Jurkat, Clone E6-1 (cell line): Measurements from ENCODE around the gene ZNF771.

ENCODE experiments used
- DNase-seq: peaks from one replicate; pipeline ENCODE4 v3.0.0-alpha.2; 2011; ENCODE audit warnings: low read depth, low spot score
- H3K4me3 ChIP-seq: 2 replicates; pipeline ENCODE4 v1.5.1; 2011; ENCODE audit warnings: mild to moderate bottlenecking, low read length, control low read depth, moderate library complexity

Gene ZNF771

DNA sequence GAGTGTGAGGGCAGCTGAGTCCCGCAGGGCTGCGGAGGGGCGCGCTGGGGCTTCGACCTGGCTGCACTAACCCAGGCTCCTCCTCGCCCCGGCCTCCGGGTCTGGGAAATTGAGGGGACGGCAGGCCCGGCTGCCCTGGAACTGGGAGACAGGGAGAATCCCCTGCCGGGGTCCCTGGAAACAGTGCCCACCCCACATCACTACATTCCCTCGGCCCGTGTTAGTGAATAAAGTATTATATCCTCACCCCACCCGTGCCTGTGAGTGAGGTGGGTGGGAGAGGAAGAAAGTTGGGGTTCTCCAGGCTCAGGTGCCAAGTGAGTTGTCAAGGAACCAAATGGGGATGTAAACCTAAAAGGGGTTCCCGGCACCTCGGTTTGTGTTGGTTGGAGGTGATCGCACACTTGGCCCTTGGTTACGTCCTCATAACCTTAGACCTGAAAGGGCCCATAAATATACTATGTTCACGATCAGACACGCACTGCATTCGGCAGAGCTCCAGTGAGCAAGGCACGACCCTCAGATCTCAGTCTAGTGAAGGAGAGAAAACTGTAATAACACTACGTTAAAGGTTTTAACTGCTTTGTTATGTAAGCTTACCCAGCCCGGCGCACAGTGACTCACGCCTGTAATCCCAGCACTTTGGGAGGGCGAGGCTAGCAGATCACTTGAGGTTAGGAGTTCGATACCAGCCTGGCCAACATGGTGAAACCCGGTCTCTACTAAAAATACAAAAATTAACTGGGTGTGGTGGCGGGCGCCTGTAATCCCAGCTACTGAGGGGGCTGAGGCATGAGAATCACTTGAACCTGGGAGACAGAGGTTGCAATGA lies 11.2 kb downstream of the ZNF771 start:
- DNase-seq: no peak
- H3K4me3 ChIP-seq: peak overlapping the region; percentile 32

DNA sequence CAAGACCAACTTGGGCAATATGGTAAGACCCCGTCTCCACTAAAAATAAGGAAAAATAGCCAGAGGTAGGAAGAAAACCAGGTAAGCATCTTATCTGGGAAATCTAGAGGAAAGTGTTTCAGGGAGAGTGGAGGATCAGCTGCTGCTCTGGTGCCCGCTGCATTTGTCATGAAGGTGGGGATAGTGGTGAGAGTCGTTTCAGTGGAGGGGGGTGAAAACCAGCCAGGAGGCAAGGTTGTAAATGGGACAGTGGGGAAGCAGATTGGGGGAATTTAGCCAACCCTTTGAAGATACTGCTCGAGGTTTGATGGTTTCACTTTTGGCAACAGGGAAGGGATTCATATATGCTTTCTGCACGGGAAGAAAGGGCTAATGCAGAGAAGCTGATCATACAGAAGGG lies 13.6 kb downstream of the ZNF771 start:
- no peak overlapping the region for H3K4me3 ChIP-seq
- no peak for DNase-seq

GRCh38 chr16:30428055-30428454 lies 20.6 kb downstream of the ZNF771 start:
- no peak overlapping the region for H3K4me3 ChIP-seq
- no peak for DNase-seq

DNA sequence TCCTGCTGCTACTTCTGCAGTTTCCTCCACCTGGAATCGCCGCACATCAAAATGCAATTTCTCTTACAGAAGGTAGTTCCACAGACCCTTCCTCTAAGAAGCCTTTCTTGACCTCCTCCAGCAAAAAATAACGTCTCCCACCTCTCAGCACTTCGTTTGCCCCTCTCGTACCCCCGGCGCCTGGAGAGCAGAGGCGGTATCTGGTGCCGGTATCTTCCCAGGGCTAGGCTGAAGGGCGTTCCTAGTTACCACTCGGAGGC lies 21.9 kb downstream of the ZNF771 start:
- no peak for DNase-seq
- H3K4me3 ChIP-seq: peak overlapping the region; percentile 93

DNA sequence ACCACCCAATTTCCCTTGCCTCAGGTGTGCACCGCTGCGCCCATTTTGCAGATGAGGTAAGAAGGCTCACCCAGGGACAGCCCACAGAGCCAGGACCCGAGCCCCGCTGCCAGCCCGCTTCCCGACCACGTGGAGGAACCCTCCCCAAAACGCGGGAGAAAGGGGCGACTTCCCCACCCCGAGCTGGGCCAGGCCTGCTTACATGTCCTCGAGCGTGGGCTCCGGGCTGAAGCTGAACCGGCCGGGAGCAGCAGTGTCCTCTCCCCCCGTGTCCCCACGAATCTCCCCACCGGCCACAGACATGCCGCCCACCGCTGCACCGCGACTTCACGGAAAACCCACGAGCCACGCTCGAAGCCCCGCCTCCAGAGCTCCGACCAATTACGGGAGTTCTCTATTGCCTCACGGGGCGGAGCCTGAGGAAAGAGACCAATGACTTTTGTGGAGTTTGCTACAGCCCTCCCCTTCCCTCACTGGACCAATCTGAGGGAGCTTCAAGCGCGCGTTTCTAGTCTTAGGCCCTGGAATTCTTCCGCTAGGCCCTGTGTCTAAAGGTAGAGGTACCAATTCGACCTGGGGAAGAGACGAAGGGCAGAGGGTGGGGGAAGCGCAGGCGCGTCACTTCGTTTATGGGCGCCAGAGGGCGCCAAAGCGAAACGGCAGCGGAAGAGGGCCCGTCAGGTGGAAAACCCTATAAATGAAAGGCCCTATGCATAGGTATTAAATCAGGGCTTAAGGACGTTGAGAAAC lies 22.4 kb downstream of the ZNF771 start, which contains the start of gene DCTPP1:
Gene DCTPP1, minus strand, starts transcription at position 353 of the 750 bp plus-strand sequence. Its CDS starts 50 bp downstream, at position 303.
- peak within 1 kb of the TSS; percentile 93 for H3K4me3 ChIP-seq
- DNase-seq: peak; percentile 100

- no peak for DNase-seq
- H3K4me3 ChIP-seq: peak overlapping the region; percentile 39
Measured at GRCh38 chr16:30430428-30430970, 23.1 kb downstream of the ZNF771 start.

GRCh38 chr16:30434852-30435251 lies 27.4 kb downstream of the ZNF771 start:
- no peak overlapping the region for H3K4me3 ChIP-seq
- DNase-seq: no peak

GRCh38 chr16:30437511-30438046 lies 30.2 kb downstream of the ZNF771 start:
- no peak overlapping the region for H3K4me3 ChIP-seq
- DNase-seq: no peak

- no peak overlapping the region for H3K4me3 ChIP-seq
- no peak for DNase-seq
Measured at GRCh38 chr16:30438835-30439234, 31.4 kb downstream of the ZNF771 start.

- no peak overlapping the region for H3K4me3 ChIP-seq
- DNase-seq: no peak
Measured at GRCh38 chr16:30439720-30440348, 32.4 kb downstream of the ZNF771 start.

GRCh38 chr16:30443631-30444030 lies 36.2 kb downstream of the ZNF771 start:
- no peak overlapping the region for H3K4me3 ChIP-seq

GRCh38 chr16:30444231-30445148 lies 37.1 kb downstream of the ZNF771 start:
- peak overlapping the region; percentile 83 for H3K4me3 ChIP-seq
- no peak for DNase-seq

More at GRCh38 chr16:30443631-30444030, 36.2 kb downstream of the ZNF771 start:
- no peak for DNase-seq

DNA sequence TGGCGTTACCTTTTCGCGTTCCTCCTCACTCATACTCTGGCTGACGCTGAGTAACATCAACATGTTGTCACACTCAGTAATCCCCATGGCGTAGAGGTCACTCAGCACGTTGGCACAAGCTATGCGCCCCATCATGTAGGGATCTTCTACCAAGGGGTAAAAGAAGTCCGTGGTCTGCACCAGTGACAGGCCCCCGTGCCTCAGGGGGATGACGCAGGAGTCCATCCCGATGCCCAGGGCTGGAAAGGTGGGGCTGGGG lies 37.7 kb downstream of the ZNF771 start:
- peak overlapping the region; percentile 83 for H3K4me3 ChIP-seq
- no peak for DNase-seq

GRCh38 chr16:30445408-30446202 lies 38.2 kb downstream of the ZNF771 start, which contains the start of gene SEPHS2:
SEPHS2 (minus strand) TSS chr16:30445874; CDS start chr16:30445727, 147 bp downstream.
- peak; percentile 98 for DNase-seq
- peak within 1 kb of the TSS; percentile 83 for H3K4me3 ChIP-seq

DNA sequence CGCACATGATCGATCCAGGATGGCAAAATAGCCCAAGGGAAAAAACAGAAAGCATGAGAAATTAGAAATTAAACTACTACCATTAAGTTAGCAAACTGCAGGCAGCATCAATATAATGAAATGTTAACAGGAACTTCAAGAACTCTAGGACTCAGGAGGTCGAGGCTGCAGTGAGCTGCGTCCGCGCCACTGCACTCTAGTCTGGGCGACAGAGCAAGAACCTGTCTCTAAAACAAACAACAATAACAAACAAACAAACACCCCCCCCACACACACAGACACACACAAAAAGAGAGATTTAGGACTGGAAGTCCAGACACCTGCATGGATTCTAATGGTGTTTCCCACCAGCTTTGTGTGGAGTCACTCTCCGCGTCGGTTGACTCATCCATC lies 38.8 kb downstream of the ZNF771 start:
- peak overlapping the region; percentile 83 for H3K4me3 ChIP-seq

GRCh38 chr16:30447512-30448226 lies 40.3 kb downstream of the ZNF771 start:
- H3K4me3 ChIP-seq: no peak overlapping the region
- no peak for DNase-seq

More for the DNA sequence above, 38.8 kb downstream of the ZNF771 start:
- no peak for DNase-seq

GRCh38 chr16:30449116-30449435 lies 41.7 kb downstream of the ZNF771 start:
- no peak for DNase-seq
- no peak overlapping the region for H3K4me3 ChIP-seq
